Kidney tubule cell (primary cell): ENCODE results near the gene DPCD.
"Not testable (repeated sequence)": the region's sequence is repeated elsewhere in the genome, so short reads cannot be mapped to it uniquely, and the experiment has no call there.

Experiments
- DNase-seq: peaks from one replicate; pipeline ENCODE4 v3.0.0-alpha.2; 2018; ENCODE audit warnings: low spot score

DPCD gene

DNA sequence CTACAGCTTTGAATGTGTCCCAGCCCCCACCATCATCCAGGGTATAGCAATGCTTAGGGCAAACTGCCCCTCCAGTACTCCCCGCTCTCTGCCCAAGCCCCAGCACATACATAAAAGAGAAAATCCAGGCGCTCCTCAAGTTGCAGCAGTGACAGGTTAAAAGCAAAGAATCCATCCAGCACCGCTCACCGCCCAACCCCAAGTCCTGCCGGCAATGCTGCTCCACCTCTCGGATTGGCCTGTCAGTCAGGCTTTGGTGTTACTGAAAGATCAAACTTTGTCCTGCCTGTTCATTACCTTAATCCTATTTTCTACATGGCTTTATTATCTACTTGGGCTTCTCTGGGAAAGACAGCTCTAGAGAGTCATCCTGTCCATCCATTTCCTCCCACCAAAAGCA, 31.9 kb downstream of the DPCD start:
- DNase-seq: no peak

DNA sequence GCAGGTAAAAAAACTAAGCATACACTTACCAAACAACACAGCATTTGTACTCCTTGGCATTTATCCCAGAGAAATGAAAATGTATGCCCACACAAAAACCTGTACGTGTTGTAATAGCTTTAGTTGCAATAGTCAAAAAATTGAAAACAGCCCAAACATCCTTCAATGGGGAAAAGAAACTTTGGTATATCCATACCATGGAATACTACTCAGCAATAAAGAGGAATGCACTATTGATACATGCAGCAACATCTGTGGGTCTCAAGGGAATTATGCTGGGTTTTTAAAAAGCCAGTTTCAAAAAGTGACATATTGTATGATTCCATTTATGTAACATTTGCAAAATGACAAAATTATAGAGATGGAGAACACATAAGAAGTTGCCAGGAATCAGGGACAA, 35.4 kb downstream of the DPCD start:
- DNase-seq: no peak

DNA sequence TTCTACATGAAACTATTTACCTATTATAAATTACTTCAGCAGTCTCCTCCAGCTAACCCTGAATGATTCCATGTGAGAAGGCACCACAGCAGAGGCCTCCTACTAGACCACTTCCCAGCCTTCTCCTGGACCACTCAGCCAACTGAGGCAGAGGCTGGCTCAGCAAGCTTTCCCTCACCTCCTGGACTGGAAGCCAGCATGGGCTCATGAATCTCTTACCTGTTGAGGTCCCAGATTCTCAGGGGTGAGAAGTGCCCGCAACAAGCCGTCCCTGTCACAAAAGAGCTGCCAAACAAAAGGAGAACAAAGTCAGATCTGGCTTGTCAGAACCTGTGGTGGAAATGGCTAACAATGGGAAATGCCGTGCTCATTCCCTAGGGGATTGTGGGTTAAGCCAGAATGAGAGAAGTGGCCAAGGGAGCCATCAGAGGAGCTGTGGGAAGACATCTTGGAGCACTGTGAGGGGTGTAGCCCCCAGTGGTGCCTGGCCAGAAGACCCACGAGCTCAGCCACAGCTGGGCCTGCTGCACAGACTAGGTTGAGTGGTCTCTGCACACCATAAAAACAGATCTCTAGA, 36.5 kb downstream of the DPCD start:
- no peak for DNase-seq

DNA sequence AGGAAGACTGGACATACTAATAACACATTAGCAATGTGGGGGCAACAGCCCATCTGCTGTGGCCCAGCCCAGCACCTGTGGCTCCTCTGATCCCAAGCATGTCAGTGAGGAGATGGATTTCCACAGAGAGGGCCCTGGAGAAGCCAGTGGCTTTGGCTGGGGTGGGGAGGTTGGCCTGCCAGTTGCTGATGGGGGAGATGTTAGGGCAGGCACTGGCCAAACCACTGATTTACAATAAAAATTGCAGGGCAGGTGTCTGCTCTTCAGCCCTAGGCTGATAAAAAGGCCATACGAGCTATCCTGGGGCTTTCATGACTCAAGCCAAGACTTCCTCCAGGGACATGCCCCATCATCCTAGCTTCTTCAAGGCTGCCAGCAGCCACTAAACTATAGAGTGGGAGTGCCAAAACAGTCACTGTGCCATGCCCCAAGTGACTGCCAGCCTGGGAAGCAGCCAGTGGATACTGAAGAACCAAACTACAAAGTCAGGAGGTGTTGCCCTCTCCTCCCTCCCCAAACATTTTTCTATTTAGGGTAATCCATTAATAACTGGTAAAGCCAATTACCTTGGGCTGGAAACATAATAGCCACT, 37.8 kb downstream of the DPCD start:
- no peak for DNase-seq

GRCh38 chr10:101629837-101630632, 41.9 kb downstream of the DPCD start:
- no peak for DNase-seq

DNA sequence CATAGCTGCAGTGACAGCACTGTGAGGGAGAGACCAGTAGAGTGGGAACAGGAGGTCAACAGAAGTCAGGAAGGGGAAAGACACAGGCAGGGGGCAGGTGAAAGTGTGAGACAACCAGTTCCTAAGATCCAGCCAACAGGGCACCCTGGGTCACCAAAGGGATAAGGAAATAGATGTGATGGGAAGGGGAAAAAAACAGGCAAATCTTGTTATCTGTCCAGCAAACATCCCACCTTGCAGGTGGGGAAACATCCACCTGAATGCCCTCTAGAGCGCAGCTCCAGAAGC, 42.5 kb downstream of the DPCD start:
- DNase-seq: no peak

DNA sequence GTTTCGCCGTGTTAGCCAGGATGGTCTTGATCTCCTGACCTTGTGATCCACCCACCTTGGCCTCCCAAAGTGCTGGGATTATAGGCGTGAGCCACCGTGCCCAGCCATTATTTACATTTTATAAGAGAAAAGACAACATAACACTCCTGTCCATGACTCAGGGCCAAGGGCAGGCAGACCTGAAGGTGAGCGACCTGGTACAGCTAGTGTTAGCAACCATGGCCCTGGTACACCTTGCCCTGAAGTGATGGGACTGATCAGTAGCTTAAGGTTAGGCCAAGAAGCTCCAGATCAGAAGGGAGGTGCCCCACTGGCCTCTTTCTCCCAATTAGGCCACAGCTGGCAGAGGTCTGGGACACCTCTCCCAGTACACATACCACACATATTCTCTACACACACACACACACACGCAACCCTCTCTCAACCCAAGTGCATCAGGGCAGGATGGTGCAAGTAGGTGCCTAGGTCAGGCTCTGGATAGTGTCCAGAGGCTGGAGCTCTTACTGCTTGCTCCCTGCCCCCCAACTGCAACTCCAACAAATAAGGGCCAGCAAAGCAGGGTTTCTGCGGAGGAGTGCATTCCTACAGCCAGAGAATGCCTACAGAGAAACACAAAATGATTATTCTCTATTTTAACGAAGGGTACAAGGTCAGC, 43.8 kb downstream of the DPCD start:
- no peak for DNase-seq

DNA sequence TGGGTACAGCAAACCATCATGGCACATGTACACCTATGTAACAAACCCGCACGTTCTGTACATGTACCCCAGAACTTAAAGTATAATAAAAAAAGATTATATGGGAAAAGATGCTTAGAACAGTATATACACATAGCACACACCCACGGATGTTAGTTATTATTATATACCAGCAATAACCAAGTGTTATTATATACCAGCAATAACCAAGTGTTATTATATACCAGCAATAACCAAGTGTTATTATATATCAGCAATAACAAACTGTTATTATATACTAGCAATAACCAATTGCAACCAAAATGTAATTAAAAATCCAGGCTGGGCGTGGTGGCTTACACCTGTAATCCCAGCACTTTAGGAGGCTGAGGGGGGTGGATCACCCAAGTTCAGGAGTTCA, 45.4 kb downstream of the DPCD start:
- not testable (repeated sequence) for DNase-seq

DNA sequence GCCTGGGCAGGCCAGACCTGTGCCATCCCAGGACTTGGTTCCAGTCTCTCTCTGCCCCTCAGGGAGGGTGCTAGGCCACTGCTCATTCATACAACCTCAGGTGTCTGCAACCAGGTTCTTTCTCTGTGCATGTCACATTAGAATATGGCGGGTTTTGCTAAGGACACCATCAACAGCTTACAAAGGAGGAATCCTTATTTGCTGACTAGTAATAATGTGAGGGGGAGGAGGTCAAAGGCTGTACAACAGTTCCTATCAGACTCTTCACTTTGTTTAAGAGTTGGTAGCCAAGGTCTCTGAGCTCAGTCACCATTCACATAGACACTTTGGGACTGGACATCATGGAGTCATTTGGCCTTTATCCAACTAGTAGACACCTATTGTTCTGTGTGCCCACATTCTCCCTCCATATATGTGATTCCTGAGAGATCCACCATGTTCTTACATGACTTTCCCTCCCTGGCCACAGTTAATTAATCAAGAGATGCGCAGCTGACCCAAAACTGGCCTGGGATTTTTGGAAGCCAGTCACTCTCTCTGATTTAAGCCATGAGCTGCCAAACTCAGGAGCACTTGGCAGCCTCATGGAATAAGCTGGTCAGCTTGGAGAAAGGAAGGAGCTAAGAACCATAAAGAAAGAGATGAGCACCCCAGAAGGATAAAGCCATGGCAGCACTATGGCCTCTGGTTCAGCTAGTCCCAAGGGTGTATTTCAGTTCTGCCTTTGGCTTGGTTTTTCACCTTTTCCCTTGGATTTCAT, 51.2 kb downstream of the DPCD start:
- no peak for DNase-seq

DNA sequence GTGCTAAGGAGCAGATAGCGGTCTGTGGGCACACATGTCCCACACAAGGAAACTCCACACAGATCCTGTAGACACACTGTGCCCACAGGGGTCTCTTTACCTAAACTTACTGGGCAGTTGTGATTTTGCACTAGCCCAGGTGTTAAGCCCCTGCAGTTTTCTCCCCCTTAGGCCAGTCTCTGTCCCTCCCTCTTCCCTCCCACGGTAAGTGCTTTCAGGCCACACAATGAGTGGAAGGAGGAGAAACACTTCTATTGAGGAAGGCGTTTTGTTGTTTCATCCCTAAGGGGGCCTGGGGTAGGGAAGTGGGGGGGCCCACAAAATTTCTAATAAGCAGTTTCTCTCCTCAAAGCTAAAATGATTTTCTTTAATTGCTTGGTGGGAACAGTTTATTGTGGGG, 55.4 kb downstream of the DPCD start:
- no peak for DNase-seq

DNA sequence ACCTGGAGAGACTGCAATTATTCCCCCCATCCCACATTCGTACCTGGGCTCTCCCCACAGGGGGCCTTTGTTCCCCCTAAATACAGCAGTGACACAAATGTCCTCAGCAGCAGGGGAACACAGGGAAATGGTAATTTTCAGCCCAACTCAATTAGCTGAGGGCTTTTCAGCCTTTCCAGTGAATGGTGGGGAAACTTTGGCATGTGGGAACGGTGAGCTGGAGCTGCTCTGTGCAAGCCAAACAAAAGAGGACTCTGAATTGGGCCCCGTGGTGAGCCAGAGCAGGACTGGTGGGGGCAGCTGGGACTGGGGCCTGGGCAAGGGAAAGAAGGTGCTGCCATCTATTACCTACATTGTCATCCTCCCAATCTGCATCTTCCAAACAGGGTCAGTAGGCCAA, 55.9 kb downstream of the DPCD start:
- no peak for DNase-seq

DNA sequence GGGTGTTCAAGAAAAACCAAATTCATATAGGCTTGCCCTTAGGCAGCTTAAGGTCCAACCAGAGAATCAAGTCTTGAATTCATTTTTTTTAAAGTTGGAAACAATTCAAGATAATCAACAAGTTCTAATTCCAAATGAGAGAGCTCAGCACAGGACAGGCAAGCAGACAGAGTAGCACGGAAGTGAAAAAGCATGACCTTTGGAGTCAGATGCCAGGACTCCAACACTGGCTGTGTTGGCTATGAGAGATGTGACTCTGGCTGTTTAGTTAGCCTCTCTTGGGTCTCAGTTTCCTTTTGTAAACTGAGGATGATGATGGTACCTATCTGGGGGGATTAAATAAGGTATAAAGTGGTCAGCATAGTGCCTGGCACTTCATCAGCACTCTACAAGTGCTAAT, 57.5 kb downstream of the DPCD start:
- DNase-seq: no peak

DNA sequence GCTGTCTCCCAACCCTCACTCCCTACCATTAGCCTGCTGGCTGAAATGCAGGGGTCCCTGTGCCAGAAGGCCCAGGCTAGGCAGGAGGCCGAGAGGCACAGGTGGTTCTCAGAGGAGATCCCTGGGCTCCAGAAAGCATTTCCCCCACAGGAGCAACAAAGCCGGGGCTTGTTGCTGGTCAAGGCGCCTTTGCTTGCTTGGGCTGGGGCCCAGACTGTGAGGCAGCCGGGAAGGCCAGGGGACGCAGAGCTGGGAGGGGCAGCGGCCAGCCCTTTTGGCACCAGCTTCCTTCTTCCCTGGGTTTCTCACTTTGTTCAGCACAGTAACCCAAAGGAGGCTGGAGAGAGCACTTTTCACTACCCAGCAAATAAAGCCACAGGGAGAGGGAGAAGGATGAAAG, 58.2 kb downstream of the DPCD start:
- DNase-seq: no peak

DNA sequence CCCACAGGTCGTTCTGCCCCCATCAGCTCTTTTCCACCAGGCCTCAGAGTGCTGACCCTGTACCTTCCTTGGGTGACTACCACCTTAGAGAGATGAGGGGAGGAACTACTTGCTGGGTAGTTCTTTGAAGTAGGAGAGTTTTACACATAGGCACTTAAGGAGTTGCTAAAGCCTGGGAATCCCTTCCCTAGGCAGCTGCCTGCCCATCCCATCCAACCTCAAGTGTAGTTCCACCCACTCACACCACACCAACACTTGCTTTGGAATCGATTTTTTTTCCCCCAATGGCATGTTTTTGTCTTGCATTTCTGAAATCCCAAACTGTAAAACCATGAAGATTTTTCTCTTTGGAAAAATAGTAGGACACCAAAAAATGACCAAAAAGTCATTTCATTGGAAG, 59.1 kb downstream of the DPCD start:
- no peak for DNase-seq

DNA sequence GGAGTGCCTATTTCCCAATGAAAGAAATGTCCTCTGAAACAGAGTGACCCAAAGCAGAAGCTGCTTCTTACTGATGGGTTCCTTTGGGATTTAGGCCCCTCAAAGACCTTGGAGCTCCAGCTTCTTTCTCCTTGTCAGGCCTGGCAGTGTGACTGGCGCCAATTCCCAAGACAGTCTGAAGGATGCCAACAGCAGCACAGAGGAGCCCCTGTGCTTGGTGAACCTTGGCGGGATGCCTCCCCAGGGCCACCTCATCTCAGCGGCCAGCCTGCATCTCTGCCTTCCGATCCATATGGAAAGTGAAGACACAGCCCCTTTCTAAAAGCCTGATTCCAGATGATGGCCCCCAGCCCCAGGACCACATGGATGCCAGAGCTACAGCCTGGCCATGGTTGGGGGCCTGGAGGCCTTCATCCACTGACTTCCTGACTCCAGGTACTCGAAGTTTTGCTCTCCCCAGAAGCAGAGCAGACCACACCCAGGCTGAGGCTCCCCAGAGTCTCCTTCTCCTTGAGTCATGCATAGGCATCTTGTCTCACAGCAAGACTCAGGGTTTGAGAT, 61.5 kb downstream of the DPCD start:
- DNase-seq: no peak

DNA sequence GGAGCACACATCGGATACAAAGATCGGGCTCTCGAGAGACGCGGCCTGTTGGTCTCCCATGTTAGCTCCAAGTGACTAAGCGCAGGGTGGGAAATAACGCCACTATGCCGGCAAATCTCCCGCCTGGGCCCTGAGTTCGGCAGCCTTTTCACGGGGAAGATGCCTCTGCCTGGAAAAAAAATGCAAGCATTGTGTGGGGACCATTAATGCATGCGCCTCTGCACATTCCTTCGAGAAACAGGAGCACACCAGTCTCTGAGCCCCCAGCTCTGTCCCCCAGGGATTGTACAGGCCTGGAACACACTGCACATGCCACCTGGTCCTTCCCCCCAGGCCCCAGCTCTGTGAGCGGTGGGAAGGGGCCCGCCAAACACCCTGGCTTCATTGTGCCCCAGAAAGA, 62.7 kb downstream of the DPCD start:
- no peak for DNase-seq

- no peak for DNase-seq
These were observed 63.2 kb downstream of the DPCD start for GRCh38 chr10:101651336-101651735.

DNA sequence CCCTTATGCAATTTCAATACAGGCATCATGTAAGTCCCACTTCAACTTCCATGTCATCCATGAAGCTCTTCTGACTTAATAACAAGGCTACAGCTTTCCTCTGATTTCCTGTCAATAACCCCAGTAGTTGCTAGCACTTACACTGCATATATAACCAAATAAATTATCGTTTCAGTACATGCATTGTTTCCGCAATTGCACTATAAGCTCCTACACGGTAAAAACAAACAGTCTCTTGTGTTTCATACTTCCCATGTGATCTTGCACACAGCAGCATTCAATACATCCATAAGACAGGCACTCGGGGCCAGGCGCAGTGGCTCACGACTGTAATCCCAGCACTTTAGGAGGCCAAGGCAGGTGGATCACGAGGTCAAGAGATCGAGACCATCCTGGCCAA, 65.4 kb downstream of the DPCD start:
- no peak for DNase-seq

GRCh38 chr10:101655570-101655969, 67.4 kb downstream of the DPCD start:
- DNase-seq: no peak

- DNase-seq: no peak
These were observed 68.8 kb downstream of the DPCD start for GRCh38 chr10:101656890-101657289.

DNA sequence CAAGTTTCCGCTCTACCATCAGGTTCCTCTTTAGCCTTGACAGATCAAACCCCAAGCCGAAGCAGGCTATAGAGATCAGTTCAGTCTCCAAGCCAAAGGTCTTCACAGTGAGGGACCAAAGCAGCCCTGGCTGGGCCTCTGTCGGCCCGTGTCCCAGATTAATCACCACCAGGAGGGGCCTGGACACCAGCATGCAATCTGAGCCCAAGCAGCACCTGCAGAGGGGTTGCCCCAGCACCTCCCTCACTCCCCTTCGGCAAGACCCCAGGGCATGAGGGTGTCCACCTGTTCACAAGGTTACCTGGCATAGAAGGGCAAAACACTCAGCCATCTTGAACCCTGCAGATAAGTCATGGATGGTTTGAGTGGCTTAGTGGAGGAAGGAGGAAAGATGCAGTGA, 70.9 kb downstream of the DPCD start:
- no peak for DNase-seq
